ENCODE results near the gene PGRMC2.

DNA sequence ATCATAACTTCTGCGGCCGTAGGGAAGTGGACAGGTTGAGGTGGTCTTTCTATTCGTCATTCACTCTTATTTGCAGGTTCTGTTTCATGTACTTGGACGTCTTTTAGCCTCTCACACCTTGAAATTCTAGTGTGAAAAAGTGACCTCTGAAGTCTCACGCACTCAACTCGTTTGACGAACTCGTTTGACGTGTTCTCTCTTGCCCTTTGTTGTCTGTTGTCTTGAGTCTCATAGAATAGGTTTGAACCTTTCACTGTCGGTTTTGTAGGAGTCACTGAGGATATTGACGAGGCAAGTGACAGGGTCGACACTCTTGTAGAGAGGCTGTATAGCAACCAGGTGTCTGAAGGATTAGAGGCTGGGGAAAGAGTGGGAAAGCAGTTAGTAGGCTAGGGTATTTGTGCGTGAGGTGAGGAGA, 1.1 kb upstream of the PGRMC2 start:
- TF ChIP-seq ZNF274 (IDR thresholded peaks at IDR 0.05; ENCODE audit: low read depth, low read length) (no peak), SUZ12 (IDR thresholded peaks at IDR 0.05; ENCODE audit: extremely low read depth, insufficient read depth, insufficient read length) (no peak)

All from NT2/D1 (cell line).